Measurements from ENCODE around the gene SYNJ2.

The SYNJ2 gene

GRCh38 chr6:158047127-158047518 is 65.5 kb downstream of the SYNJ2 start:
- DNase-seq (ENCODE audit: low read depth, low spot score): peak; percentile 76
- 0 out of 2 replicates have a peak overlapping the region, but pooled peaks have one; percentile 20 for H3K4me3 ChIP-seq (ENCODE audit: low read length)

GRCh38 chr6:158047563-158048323 is 66.1 kb downstream of the SYNJ2 start:
- no peak for DNase-seq (ENCODE audit: low read depth, low spot score)
- no peak overlapping the region for H3K4me3 ChIP-seq (ENCODE audit: low read length)

DNA sequence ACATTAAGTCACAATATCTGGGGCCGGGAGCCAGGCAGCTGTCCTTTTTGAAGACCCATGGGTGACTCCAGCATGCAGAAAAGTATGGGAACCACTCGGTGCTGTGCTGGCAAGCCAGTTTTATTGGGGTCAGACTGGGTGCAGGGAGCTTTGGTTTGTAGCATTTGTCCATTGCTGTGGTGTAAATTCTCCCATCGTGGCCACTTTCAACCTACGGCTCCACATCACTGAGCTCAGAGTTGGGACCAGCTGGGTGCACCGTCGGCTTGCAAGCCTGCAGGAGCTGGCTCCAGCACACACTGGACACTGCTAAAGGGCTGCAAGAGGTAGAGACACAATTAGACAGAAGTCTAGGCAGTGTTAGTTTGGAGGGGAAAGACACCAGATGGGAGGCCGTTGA is 66.9 kb downstream of the SYNJ2 start:
- no peak overlapping the region for H3K4me3 ChIP-seq (ENCODE audit: low read length)
- no peak for DNase-seq (ENCODE audit: low read depth, low spot score)

- DNase-seq (ENCODE audit: low read depth, low spot score): no peak
- no peak overlapping the region for H3K4me3 ChIP-seq (ENCODE audit: low read length)
These were observed 67.7 kb downstream of the SYNJ2 start for GRCh38 chr6:158049055-158050028.

DNA sequence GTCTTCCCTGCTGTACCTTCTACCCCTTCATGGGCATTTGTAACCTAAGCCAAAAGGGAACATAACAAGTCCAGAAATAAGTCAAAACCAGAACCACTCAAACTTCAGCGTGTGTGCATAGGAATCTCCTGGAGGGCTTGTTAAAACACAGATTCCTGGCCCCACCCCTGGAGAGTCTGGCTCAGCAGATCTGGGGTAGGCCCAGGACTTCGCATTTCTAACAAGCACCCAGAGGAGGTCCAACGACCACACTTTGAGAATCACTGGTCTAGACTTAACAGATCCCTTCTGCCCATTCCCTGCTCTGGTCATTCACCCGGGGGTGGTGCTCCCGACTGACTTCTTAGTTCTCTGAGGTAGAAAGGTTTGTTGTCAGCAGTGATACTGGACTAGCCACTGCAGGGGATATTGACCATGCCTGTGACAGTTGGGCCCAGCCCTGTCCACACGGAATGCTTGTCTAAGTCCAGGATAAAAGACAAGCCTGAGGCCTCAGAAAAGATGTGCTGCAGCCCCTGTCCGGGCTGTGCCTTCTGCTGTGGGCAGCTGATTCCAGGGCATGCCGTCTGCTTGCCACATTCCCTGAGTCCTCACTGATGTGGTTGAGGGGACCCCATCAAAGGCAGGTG is 68.6 kb downstream of the SYNJ2 start:
- no peak for DNase-seq (ENCODE audit: low read depth, low spot score)
- no peak overlapping the region for H3K4me3 ChIP-seq (ENCODE audit: low read length)

DNA sequence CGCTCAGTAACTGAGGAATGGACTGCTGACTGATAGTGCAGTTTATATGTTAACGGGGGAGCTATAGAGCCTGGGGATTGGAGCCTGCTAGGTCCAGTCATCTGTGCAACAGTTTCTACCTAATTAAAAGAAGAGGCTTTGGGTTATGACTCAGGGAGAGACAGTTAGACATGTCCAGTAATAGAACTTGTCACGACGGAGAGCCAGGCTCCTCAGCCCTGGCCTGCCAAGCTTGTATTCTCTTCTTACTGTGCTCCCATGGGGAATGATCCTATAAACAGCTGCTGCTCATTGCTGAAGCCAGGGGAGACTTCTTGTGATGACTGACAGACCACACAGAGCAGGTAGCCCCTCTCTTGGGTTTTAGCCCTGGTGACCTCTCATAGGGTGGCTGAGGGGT is 69.3 kb downstream of the SYNJ2 start:
- no peak overlapping the region for H3K4me3 ChIP-seq (ENCODE audit: low read length)
- no peak for DNase-seq (ENCODE audit: low read depth, low spot score)

- no peak for DNase-seq (ENCODE audit: low read depth, low spot score)
- no peak overlapping the region for H3K4me3 ChIP-seq (ENCODE audit: low read length)
These were observed 70.3 kb downstream of the SYNJ2 start for GRCh38 chr6:158051968-158052367.

DNA sequence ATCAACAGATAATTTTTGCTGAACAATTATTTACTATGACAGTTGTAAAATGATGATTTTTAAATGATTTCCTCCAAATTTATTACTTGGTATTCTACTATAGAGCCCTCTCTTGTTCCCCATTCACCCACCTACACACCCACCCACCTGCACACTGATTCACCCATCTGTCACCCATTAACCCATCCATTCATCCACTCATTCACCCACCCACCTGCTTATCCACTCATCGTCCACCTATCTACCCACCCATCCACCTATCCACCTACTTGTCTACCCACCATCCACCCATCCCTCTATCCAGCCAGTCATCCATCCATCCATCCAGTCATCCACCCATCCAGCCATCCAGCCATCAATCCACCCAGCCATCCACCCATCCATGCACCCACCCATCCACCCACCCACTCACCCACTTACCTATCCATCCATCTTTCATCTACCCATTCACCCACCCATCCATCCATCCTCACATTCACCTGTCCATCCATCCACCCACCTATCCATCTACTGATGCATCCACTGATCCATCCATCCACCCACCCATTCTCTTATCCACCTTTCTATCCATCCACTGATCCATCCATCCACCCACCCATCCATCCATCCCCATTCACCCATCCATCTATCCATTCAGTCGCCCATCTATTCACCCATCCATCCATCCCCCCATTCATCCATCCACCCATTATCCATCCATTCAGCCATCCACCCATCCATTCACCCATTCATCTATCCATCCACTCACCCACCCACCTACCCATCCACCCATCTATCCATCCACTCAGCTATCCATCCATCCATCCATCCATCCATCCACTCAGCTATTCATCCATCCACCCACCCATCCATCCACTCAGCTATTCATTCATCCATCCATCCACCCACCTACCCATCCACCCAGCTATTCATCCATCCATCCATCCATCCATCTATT is 72.0 kb downstream of the SYNJ2 start:
- no peak for DNase-seq (ENCODE audit: low read depth, low spot score)
- no peak overlapping the region for H3K4me3 ChIP-seq (ENCODE audit: low read length)

GRCh38 chr6:158056355-158056754 is 74.7 kb downstream of the SYNJ2 start:
- no peak for DNase-seq (ENCODE audit: low read depth, low spot score)
- H3K4me3 ChIP-seq (ENCODE audit: low read length): no peak overlapping the region

DNA sequence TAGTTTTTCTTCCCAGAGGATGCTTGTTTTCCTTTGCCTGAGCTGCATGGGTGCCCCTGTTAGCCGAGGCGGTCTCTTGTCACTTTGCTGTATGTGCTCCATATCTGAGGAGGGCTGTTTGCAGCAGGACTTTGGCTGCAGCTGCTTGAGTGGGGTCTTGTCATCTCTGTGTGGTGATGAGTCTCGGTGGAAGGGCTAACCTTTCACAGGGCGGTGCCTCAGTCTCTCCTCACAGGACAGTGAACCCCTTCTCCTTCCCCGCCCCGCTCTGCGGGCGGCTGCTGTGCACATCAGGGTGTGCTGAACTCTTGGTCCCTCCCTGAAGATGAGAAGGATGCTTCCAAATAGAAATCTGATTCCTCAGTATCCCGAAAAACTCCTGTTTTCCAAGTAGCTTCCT is 75.1 kb downstream of the SYNJ2 start:
- H3K4me3 ChIP-seq (ENCODE audit: low read length): no peak overlapping the region
- no peak for DNase-seq (ENCODE audit: low read depth, low spot score)

DNA sequence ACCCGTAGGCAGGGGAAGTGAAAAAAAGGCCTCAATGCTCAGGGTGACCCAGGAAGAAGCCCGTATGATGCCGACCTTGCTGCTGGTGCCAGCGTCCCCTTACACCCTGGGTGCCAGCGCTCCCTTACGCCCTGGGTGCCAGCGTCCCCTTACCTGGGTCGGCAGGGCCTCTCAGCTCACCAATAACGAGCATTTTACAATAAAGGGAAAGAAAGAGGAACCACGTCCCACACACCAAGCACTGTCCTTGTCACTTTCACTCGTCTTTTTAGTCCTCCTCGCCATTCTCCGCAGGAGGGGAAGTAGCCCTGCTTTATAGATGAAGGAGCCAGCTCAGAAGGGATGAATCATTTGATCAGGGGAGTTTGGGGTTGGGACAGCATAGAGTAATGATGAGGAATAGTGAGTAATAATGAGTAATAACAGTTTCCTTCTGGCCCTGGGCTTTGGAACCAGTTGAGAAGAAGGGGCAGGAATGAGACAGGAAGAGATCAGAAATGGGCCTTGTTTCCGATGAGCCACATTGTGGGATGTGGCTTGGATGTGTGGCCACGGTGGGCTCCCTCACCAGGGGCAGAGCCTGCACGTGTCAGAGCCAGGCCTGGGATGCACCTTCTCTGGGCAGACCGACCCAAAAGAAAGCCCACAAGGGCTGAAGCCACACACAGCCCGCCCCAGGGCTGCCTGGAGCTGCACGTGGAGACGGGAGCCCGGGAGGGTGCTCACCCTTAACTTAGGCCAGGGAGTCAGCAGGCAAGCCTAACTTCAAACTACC is 75.7 kb downstream of the SYNJ2 start:
- no peak for DNase-seq (ENCODE audit: low read depth, low spot score)
- H3K4me3 ChIP-seq (ENCODE audit: low read length): no peak overlapping the region

- no peak overlapping the region for H3K4me3 ChIP-seq (ENCODE audit: low read length)
- no peak for DNase-seq (ENCODE audit: low read depth, low spot score)
These were observed 76.5 kb downstream of the SYNJ2 start for GRCh38 chr6:158058171-158058651.

DNA sequence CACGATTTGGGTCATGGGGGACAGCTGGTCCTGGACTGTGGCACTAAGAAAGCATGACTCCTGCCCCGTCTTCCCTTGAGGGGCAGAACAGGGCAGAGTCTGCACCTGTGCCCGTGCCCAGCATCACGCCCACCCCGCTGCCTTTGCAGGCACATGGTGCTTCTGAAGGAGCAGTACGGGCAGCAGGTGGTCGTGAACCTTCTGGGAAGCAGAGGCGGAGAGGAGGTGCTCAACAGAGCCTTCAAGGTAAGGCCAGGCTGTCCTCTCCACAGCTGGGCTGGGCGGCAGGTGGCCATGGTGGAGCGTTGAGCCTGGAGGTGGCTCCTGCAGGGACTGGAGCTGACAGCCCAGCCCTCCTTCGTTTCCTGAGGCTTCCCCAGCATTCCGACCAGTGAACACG is 77.4 kb downstream of the SYNJ2 start:
- DNase-seq (ENCODE audit: low read depth, low spot score): no peak

GRCh38 chr6:158060455-158061360 is 79.0 kb downstream of the SYNJ2 start:
- no peak overlapping the region for H3K4me3 ChIP-seq (ENCODE audit: low read length)
- DNase-seq (ENCODE audit: low read depth, low spot score): peak; percentile 36

More for the DNA sequence above, 77.4 kb downstream of the SYNJ2 start:
- H3K4me3 ChIP-seq (ENCODE audit: low read length): no peak overlapping the region

GRCh38 chr6:158061361-158061708 is 79.7 kb downstream of the SYNJ2 start:
- DNase-seq (ENCODE audit: low read depth, low spot score): peak; percentile 36

DNA sequence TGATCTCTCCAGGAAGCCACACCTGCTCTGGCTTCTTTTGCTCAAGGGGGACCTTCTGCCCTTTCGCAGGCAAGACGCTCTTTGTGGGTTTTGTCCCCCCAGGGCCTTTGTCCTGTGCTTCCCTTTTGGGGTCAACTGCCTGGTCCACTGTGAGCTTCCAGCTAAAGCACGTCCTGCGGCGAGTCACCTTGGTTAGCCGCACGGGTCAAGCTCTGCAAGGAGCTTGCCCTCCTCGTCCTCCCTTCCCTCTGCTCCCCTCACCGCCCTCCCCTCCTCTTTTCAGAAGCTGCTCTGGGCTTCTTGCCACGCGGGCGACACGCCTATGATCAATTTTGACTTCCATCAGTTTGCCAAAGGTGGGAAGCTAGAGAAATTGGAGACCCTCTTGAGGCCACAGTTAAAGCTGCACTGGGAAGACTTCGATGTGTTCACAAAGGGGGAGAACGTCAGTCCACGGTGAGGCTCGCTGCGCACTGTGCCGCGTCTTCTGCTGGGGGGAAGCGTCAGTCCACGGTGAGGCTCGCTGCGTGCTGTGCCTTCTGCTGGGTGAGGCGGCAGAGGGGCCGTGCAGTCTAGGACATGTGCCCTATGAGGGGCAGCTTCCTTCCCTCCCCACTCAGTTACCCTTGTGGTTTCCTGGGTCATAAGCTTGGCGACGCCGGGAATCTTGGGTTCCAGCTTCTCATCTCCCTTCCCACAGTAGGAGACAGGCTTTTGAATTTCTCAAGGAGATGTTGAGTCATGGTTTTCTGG is 80.2 kb downstream of the SYNJ2 start:
- no peak overlapping the region for H3K4me3 ChIP-seq (ENCODE audit: low read length)

More at GRCh38 chr6:158061361-158061708, 79.7 kb downstream of the SYNJ2 start:
- H3K4me3 ChIP-seq (ENCODE audit: low read length): no peak overlapping the region

More for the DNA sequence above, 80.2 kb downstream of the SYNJ2 start:
- DNase-seq (ENCODE audit: low read depth, low spot score): no peak

Data from Jurkat, Clone E6-1 (cell line).